Measurements from ENCODE around the gene DUS2.

DNA sequence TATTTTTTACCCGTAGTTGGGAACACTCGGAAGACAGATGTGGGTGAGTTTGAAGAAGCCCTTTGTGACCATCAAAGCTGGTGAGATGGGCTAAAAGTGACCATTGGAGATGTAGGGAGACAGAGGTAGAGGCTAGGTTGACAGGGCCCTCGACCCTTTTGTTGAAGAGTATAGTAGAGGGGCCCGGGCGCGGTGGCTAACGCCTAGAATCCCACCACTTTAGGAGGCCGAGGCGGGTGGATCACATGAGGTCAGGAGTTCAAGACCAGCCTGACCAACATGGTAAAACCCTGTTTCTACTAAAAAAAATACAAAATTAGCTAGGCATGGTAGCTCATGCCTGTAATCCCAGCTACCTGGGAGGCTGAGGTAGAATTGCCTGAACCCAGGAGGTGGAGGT, 45.8 kb downstream of the DUS2 start:
- TF ChIP-seq, protein P1, sequence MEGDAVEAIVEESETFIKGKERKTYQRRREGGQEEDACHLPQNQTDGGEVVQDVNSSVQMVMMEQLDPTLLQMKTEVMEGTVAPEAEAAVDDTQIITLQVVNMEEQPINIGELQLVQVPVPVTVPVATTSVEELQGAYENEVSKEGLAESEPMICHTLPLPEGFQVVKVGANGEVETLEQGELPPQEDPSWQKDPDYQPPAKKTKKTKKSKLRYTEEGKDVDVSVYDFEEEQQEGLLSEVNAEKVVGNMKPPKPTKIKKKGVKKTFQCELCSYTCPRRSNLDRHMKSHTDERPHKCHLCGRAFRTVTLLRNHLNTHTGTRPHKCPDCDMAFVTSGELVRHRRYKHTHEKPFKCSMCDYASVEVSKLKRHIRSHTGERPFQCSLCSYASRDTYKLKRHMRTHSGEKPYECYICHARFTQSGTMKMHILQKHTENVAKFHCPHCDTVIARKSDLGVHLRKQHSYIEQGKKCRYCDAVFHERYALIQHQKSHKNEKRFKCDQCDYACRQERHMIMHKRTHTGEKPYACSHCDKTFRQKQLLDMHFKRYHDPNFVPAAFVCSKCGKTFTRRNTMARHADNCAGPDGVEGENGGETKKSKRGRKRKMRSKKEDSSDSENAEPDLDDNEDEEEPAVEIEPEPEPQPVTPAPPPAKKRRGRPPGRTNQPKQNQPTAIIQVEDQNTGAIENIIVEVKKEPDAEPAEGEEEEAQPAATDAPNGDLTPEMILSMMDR (IDR thresholded peaks at IDR 0.05), result no peak
- no peak for TF ChIP-seq POLR2A (IDR thresholded peaks at IDR 0.05)
